Retinal pigment epithelial cell (primary cell): ENCODE measurements around the gene XYLT1.

Experiments used
- DNase-seq: peaks from one replicate; pipeline ENCODE4 v3.0.0-alpha.2; 2010; ENCODE audit warnings: low read depth
- H3K4me3 ChIP-seq: 2 replicates; pipeline ENCODE4 v1.5.1; 2011; ENCODE audit warnings: mild to moderate bottlenecking, low read length, control low read depth, moderate library complexity
- TF ChIP-seq, protein P1 (sequence below): conservative IDR thresholded peaks from 2 replicates; pipeline ENCODE4 v1.5.1; 2011; ENCODE audit warnings: low read depth, low read length, control low read depth, inconsistent platforms

The XYLT1 gene

DNA sequence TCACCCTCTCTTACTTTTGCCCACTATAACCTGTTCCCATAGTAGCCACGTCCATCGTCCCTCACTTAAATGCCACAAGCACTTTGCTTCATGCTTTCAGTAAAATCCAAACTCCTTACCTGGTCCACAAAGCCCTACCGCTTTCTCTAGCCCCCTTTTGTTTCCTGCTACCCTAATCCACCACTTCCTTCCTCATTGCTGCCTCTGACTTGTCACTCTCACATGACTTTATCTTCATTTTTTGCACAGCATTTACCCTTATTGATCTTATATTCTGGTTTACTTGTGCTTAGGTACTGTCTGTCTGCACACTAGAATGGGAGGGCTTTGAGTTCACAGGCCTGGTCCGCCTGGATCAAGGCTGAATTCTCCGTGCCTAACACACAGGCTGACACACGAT, 340.0 kb downstream of the XYLT1 start:
- TF ChIP-seq, protein P1, sequence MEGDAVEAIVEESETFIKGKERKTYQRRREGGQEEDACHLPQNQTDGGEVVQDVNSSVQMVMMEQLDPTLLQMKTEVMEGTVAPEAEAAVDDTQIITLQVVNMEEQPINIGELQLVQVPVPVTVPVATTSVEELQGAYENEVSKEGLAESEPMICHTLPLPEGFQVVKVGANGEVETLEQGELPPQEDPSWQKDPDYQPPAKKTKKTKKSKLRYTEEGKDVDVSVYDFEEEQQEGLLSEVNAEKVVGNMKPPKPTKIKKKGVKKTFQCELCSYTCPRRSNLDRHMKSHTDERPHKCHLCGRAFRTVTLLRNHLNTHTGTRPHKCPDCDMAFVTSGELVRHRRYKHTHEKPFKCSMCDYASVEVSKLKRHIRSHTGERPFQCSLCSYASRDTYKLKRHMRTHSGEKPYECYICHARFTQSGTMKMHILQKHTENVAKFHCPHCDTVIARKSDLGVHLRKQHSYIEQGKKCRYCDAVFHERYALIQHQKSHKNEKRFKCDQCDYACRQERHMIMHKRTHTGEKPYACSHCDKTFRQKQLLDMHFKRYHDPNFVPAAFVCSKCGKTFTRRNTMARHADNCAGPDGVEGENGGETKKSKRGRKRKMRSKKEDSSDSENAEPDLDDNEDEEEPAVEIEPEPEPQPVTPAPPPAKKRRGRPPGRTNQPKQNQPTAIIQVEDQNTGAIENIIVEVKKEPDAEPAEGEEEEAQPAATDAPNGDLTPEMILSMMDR, result no peak
- no peak for DNase-seq
- H3K4me3 ChIP-seq, result no peak overlapping the region

DNA sequence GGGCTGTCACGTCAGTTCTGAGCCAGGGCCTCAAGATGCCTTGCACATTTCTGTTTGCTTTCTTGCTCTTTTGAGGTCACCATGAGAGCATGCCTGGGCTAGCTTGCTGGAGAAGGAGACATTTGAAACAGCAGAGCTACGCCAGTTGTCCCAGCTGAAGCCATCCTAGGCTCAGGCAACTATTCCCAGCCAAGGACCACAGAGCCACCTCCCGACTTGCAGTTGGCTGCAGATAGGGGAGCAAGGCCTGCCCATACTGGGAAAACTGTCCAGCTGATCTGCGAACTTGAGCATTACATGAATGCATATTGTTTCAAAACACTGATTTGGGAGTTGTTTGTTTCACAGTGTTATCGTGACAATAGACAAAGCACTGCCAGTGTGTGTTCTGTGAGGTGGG, 340.8 kb downstream of the XYLT1 start:
- no peak overlapping the region for H3K4me3 ChIP-seq
- TF ChIP-seq, protein P1, result no peak
- no peak for DNase-seq

DNA sequence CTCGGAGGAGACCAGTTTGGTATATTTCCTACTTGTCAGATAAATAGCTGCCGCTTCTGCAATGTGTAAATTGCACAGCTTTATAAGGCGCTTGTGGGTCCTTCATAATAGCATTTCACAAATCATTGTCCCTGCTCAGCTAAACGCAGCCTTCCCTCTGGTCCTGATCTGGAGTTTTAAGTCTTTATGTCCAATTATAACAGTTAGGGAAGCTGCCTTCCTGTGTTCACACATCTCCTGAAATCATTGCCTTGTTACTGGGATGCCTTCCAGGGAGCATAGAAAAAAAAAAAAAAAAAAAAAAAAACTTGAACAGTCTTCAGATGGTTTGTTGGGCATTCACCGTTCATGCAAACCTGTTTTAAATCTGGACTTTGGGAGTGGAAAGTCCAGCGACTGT, 342.0 kb downstream of the XYLT1 start:
- DNase-seq, result no peak
- TF ChIP-seq, protein P1, result no peak
- H3K4me3 ChIP-seq, result no peak overlapping the region

DNA sequence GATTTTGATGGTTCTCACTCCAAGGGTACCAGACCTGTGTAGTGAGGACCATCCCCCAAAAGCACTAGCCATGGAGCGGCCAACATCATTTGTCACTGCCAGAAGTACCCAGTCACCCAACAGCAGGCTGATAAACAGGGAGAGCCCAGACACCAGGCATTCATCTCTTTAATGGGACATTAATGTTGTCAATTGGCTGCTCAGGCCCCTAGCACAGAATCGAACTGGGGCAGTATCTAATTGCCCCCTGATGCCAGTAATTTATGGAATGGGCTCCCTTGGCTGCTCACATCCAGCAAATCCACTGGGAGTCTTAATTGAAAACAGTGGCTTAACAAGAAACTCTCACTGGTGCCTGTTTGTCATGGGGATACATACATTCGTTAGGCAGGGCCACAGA, 344.6 kb downstream of the XYLT1 start:
- DNase-seq, result no peak
- TF ChIP-seq, protein P1, result no peak
- H3K4me3 ChIP-seq, result no peak overlapping the region

DNA sequence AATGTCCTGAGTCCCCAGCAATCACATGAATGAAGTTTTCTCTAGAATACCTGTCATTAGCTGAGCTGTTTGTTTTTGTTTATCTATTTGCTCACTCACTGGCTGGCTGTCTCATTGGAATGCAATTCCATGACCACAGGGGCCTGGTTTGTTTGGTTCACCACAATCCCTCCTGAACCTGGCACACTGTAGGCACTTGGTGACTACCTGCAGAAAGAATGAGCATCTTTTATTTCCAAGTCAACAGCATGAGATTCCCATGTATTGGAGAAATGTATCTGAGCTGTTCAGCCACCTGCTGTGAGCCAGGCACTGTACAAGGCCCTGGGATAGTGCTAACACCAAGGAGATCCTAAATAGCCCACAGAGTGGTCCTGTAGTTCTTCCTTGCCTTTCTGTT, 345.1 kb downstream of the XYLT1 start:
- DNase-seq, result no peak
- no peak overlapping the region for H3K4me3 ChIP-seq
- TF ChIP-seq, protein P1, result no peak

DNA sequence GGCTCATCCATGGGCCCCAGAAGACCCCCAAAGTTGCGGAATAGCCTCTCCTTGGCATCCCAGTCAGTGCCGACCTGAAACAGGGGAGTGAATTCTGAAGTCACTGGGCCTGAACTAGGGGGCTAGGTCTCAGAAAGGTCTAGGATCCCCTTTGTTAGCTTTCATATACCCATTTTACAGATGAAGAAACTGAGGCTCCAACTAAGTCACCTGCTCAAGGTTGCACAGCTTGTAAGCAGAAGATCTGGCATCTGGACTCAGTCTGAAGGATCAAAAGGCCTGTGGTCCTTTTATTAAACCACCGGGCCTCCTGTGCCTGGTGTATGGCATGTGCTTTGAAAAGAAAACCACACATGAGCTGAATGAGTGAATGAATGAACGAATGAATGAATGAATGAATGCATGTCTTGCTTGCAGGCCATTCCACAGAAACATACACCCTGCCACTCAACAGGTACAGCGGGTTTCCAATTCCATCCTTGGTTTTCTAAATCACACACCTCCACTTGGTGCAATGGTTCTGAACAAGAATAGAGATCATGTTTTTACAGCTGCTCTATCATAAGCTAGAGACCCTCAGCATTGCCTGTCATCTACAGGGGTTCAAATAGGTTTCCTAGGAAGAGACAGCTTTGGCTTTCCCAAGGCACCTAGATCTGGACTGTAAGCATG, 352.7 kb downstream of the XYLT1 start:
- TF ChIP-seq, protein P1, result no peak
- DNase-seq, result no peak
- no peak overlapping the region for H3K4me3 ChIP-seq

DNA sequence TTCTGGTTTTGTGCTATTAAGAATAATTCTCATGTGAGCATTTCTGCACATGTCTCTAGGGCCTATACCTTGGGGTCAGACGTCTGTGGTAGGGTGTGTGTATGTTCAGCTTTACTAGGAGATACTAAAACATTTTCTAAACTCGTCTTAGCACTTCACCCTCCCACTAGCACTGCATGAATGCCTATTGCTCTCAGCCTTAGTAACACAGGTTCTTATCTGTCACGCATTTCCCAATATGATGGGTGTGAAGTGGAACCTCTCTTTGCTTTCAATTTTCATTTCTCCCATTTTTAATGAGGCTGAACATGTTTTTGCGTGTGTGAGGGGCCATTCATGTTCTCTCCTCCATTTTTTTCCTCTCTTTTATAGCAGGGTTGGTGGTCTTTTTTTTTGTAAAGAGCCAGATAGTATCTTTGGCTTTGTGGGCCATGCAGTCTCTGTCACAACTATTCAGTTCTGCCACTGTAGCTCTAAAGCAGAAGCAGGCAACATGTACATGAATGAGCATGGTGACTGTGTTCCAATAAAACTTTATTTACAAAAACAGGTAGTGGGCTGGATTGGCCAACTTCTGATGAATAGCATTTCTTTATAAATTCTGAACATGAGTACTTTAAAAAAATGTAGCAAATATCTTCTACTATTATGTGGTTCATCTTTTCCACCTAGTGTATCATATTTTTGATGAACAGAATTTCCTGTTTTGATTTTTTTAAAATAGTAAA, 354.0 kb downstream of the XYLT1 start:
- DNase-seq, result no peak
- no peak overlapping the region for H3K4me3 ChIP-seq
- TF ChIP-seq, protein P1, result no peak
